Mucosa of descending colon (tissue), 3 donors: ENCODE measurements around the gene ZNF469. TPM values are rescaled to one million over a fixed set of nuclear protein-coding genes. Genes with fewer than 3 reads are reported as not detected.
A peak's percentile ranks its signal among the peaks of the same experiment; 100 is the strongest.

Source experiments
- ATAC-seq: fragments of 200-7000 bp; cut with Tn5 transposase; one replicate; pipeline ENCODE4 v1.9.1; 2020; ENCODE audit warnings: mild to moderate bottlenecking, moderate library complexity
- DNase-seq, 3 donors: peaks; one replicate each; pipeline ENCODE4 v3.0.0-alpha.2; 2020
- H3K36me3 ChIP-seq: fragments of 200-600 bp; one replicate; pipeline ENCODE4 v1.8.0; 2021; ENCODE audit warnings: low read depth, mild to moderate bottlenecking
- H3K4me1 ChIP-seq: fragments of 200-600 bp; one replicate; pipeline ENCODE4 v1.8.0; 2021; ENCODE audit warnings: low read depth, mild to moderate bottlenecking
- H3K4me3 ChIP-seq: fragments of 200-600 bp; one replicate; pipeline ENCODE4 v1.8.0; 2021; ENCODE audit warnings: mild to moderate bottlenecking
- H3K9me3 ChIP-seq: fragments of 200-600 bp; one replicate; pipeline ENCODE4 v1.8.0; 2021; ENCODE audit warnings: mild to moderate bottlenecking
- CTCF ChIP-seq: fragments of 200-600 bp; IDR thresholded peaks from one replicate; pipeline ENCODE4 v1.8.0; 2022; ENCODE audit warnings: antibody characterized with exemption, mild to moderate bottlenecking
- intact Hi-C, 2 donors: fragments of 100-400 bp; cut with DNase I in 1 of 2; cut with micrococcal nuclease in 1 of 2; formaldehyde crosslinking; loops; one replicate each; pipeline versions ENCODE4 v1.11.0 to v1.11.1; 2022; cut with DNase I, micrococcal nuclease
- total RNA-seq, 3 donors: library from RNA; stranded (reverse); fragmentation: NEBNext Ultra II Directional in 2 of 3; extraction: Animal tissue kit (Norgen Biotek cat#: 25700) in 2 of 3; gene quantifications; one replicate each; pipeline versions ENCODE4 v1.2.1 to v1.2.4, GENCODE V29; 2021 to 2023
- donor health status: DM: no; HTN: no; CAD: no; lungs with moderate emphysema.
- donor health status: DM: no; HTN: no; CAD: no.
- donor health status: DM: no; HTN: yes; CAD: no.

The ZNF469 gene
- total RNA-seq, 3 donors from 2014 or later = 0.35 to 1.4 (median 0.51) TPM

GRCh38 chr16:88349153-88349902 is 33.4 kb upstream of the ZNF469 start:
- intact Hi-C loops = no loop called here
- DNase-seq (peak in 2 of 3 donors; percentile 5 to 22), ATAC-seq (no peak)
- Histone ChIP-seq H3K36me3 (no peaks in the 10 kb centered on the region), H3K9me3 (no peaks in the 10 kb centered on the region), H3K4me1 (no peaks in the 10 kb centered on the region), H3K4me3 (no peak overlapping the region)
- TF ChIP-seq CTCF = no peak

GRCh38 chr16:88349903-88350900 is 32.6 kb upstream of the ZNF469 start:
- no peak for TF ChIP-seq CTCF

GRCh38 chr16:88350922-88351321 is 31.8 kb upstream of the ZNF469 start:
- ATAC-seq = no peak
- no peak for TF ChIP-seq CTCF

More at GRCh38 chr16:88349903-88350900, 32.6 kb upstream of the ZNF469 start:
- Histone ChIP-seq H3K4me3 (no peak overlapping the region), H3K4me1 (no peaks in the 10 kb centered on the region), H3K9me3 (no peaks in the 10 kb centered on the region), H3K36me3 (no peaks in the 10 kb centered on the region)
- peak in 2 of 3 donors; percentile 9 to 21 for DNase-seq
- no peak for ATAC-seq
- intact Hi-C loops = no loop called here

GRCh38 chr16:88351491-88352101 is 31.2 kb upstream of the ZNF469 start:
- Histone ChIP-seq H3K4me3 (no peak overlapping the region), H3K9me3 (no peaks in the 10 kb centered on the region), H3K4me1 (no peaks in the 10 kb centered on the region), H3K36me3 (no peaks in the 10 kb centered on the region)
- ATAC-seq = no peak
- TF ChIP-seq CTCF = no peak
- intact Hi-C loops = no loop called here
- DNase-seq = peak in 2 of 3 donors; percentile 10 to 25

More at GRCh38 chr16:88350922-88351321, 31.8 kb upstream of the ZNF469 start:
- Histone ChIP-seq H3K36me3 (no peaks in the 10 kb centered on the region), H3K9me3 (no peaks in the 10 kb centered on the region), H3K4me1 (no peaks in the 10 kb centered on the region), H3K4me3 (no peak overlapping the region)
- peak in 1 of 3 donors; percentile 39 for DNase-seq
- intact Hi-C loops = no loop called here
